Right lobe of liver (tissue), 4 donors: Measurements from ENCODE around the gene MTO1.

ENCODE experiments used
- CTCF ChIP-seq, 4 donors: fragments of 200-600 bp in 3 of 4; fragments of 450-650 bp in 1 of 4; IDR thresholded peaks; one replicate each; pipeline versions ENCODE4 v1.5.1 to v1.8.0; 2016 to 2022; ENCODE audit warnings: antibody characterized with exemption in 4 of 4, mild to moderate bottlenecking in 2 of 4
- POLR2A ChIP-seq: fragments of 450-650 bp; IDR thresholded peaks from one replicate; pipeline ENCODE4 v1.6.1; 2017; ENCODE audit warnings: antibody characterized with exemption, mild to moderate bottlenecking
- donor health status: DM: no; HTN: no; CAD: no.
- donor health status: DM: no; HTN: no; CAD: no.
- donor health status: DM: no; HTN: yes; CAD: no.

- no peak for TF ChIP-seq POLR2A
- TF ChIP-seq CTCF (IDR thresholded peaks at IDR 0.05), result no peak
These were observed 48.4 kb upstream of the MTO1 start for GRCh38 chr6:73413102-73413501.
